HepG2 (cell line): Measurements from ENCODE around the gene CFAP91. TPM values are rescaled to one million over a fixed set of nuclear protein-coding genes. Genes with fewer than 3 reads are reported as not detected.

ENCODE experiments used
- ATAC-seq: fragments of 200-7000 bp; cut with Tn5 transposase; 3 replicates; pipeline ENCODE4 v1.9.1; 2020; ENCODE audit warnings: mild to moderate bottlenecking, moderate library complexity
- BruUV-seq: library from RNA; stranded (reverse); fragments of 400-500 nt; replicated peaks from 2 replicates; lab custom pipeline; 2021; lab: Mats Ljungman, UMichigan
- CTCF ChIA-PET: fragments of 300-600 bp; formaldehyde crosslinking; extraction: SDS; loops from one replicate; lab custom pipeline; 2021; ENCODE audit warnings: low total read pairs, inconsistent platforms, low intra/inter-chr PET ratio; lab: Yijun Ruan, JAX
- POLR2A ChIA-PET: fragments of 350-600 bp; sonication (Branson Sonifier 250); formaldehyde crosslinking; loops from one replicate; lab custom pipeline; 2020; ENCODE audit warnings: antibody characterized with exemption, inconsistent platforms; lab: Yijun Ruan, JAX
- DNase-seq: peaks from one replicate; pipeline ENCODE4 v3.0.0-alpha.2; 2015; ENCODE audit warnings: low spot score
- FAIRE-seq: peaks from 3 replicates; lab custom pipeline; 2011; peaks lifted over from hg19 to GRCh38; lab: Jason Lieb, UNC
- H2AFZ ChIP-seq: one replicate; pipeline ENCODE4 v1.6.1; 2011; ENCODE audit warnings: low read length, inconsistent platforms
- H3K27ac ChIP-seq: fragments of 300-600 bp; 3 replicates; pipeline ENCODE4 v1.8.0; 2011; ENCODE audit warnings: mixed run types, mild to moderate bottlenecking, mixed read lengths, low read length, inconsistent platforms; ENCODE audit not compliant: insufficient read depth; ENCODE audit errors: extremely low read length
- H3K27me3 ChIP-seq, 2 experiments: fragments of 200-600 bp in 1 of 2; 2 replicates in 1 of 2; 3 replicates in 1 of 2; pipeline versions ENCODE4 v1.6.0 to v1.8.0; 2011; ENCODE audit warnings: low read length in 2 of 2, mild to moderate bottlenecking in 2 of 2, moderate library complexity in 2 of 2, inconsistent platforms in 1 of 2; ENCODE audit not compliant: insufficient read depth in 2 of 2, control insufficient read depth in 1 of 2
- H3K36me3 ChIP-seq, 2 experiments: fragments of 200-600 bp in 1 of 2; replicated peaks in 1 of 2; 2 replicates in 1 of 2; 3 replicates in 1 of 2; pipeline versions ENCODE4 v1.5.1 to v1.8.0; 2011; ENCODE audit warnings: low read length in 2 of 2, inconsistent platforms in 1 of 2; ENCODE audit not compliant: insufficient read depth in 2 of 2, control insufficient read depth in 1 of 2
- H3K4me1 ChIP-seq: 2 replicates; pipeline ENCODE4 v1.5.1; 2012; ENCODE audit warnings: low read length, inconsistent platforms; ENCODE audit not compliant: insufficient read depth
- H3K4me2 ChIP-seq: 2 replicates; pipeline ENCODE4 v1.6.0; 2011; ENCODE audit warnings: low read depth, low read length, inconsistent platforms
- H3K4me3 ChIP-seq, 3 experiments: fragments of 200-600 bp in 1 of 3; sonication (generic), shearing (Covaris generic) in 1 of 3; replicated peaks in 1 of 3; 2 replicates each; pipeline ENCODE4 v1.5.1; 2011 to 2016; ENCODE audit warnings: low read length in 3 of 3, inconsistent platforms in 2 of 3, low read depth in 2 of 3, mild to moderate bottlenecking in 2 of 3, control low read depth in 1 of 3, mixed read lengths in 1 of 3; ENCODE audit not compliant: insufficient read depth in 1 of 3
- H3K79me2 ChIP-seq: one replicate; pipeline ENCODE4 v1.6.1; 2011; ENCODE audit warnings: low read length, inconsistent platforms; ENCODE audit not compliant: insufficient read depth
- H3K9ac ChIP-seq: 2 replicates; pipeline ENCODE4 v1.6.0; 2011; ENCODE audit warnings: mild to moderate bottlenecking, low read depth, low read length, inconsistent platforms; ENCODE audit not compliant: insufficient read depth
- H3K9me3 ChIP-seq: 2 replicates; pipeline ENCODE4 v1.5.1; 2012; ENCODE audit warnings: mild to moderate bottlenecking, low read length
- H4K20me1 ChIP-seq: 2 replicates; pipeline ENCODE4 v1.6.0; 2011; ENCODE audit warnings: inconsistent platforms, mild to moderate bottlenecking, low read length, moderate library complexity; ENCODE audit not compliant: insufficient read depth
- AGO1 ChIP-seq: fragments of 200-400 bp; formaldehyde crosslinking; IDR thresholded peaks from 2 replicates; pipeline ENCODE4 v1.6.1; 2017; ENCODE audit warnings: mild to moderate bottlenecking, low read depth, low read length, moderate library complexity; ENCODE audit not compliant: poor library complexity, severe bottlenecking
- FOXJ3 ChIP-seq: sonication (generic); formaldehyde crosslinking; IDR thresholded peaks from 2 replicates; pipeline ENCODE4 v1.4.0; 2020; ENCODE audit warnings: missing genetic modification reagents, mild to moderate bottlenecking, borderline replicate concordance
- GABPB1 ChIP-seq: IDR thresholded peaks from 2 replicates; pipeline ENCODE4 v1.6.1; 2016; ENCODE audit warnings: mild to moderate bottlenecking, missing genetic modification reagents, moderate library complexity, missing compliant biosample characterization
- REXO4 ChIP-seq: sonication (generic); formaldehyde crosslinking; IDR thresholded peaks from 2 replicates; pipeline ENCODE4 v1.8.0; 2022; ENCODE audit warnings: missing genetic modification reagents, mild to moderate bottlenecking, borderline replicate concordance
- SETDB1 ChIP-seq: sonication (generic); formaldehyde crosslinking; IDR thresholded peaks from 2 replicates; pipeline ENCODE4 v1.5.1; 2020; ENCODE audit warnings: missing genetic modification reagents, mild to moderate bottlenecking, borderline replicate concordance
- ZFP36L2 ChIP-seq: sonication (generic); formaldehyde crosslinking; IDR thresholded peaks from 2 replicates; pipeline ENCODE4 v1.4.0; 2020; ENCODE audit warnings: missing genetic modification reagents
- ZNF256 ChIP-seq: sonication (generic); formaldehyde crosslinking; conservative IDR thresholded peaks from 2 replicates; pipeline ENCODE4 v1.4.0; 2020; ENCODE audit warnings: missing genetic modification reagents
- ZNF343 ChIP-seq: sonication (generic); formaldehyde crosslinking; IDR thresholded peaks from 2 replicates; pipeline ENCODE4 v1.4.0; 2020; ENCODE audit warnings: mild to moderate bottlenecking, missing genetic modification reagents
- ZNF430 ChIP-seq: sonication (generic); formaldehyde crosslinking; IDR thresholded peaks from 2 replicates; pipeline ENCODE4 v1.9.0; 2021; ENCODE audit warnings: mild to moderate bottlenecking, missing genetic modification reagents
- ZNF468 ChIP-seq: sonication (generic); formaldehyde crosslinking; IDR thresholded peaks from 2 replicates; pipeline ENCODE4 v1.8.0; 2022; ENCODE audit warnings: mild to moderate bottlenecking, moderate library complexity, missing genetic modification reagents
- ZNF619 ChIP-seq: sonication (generic); formaldehyde crosslinking; IDR thresholded peaks from 2 replicates; pipeline ENCODE4 v1.4.0; 2020; ENCODE audit warnings: mild to moderate bottlenecking, missing genetic modification reagents
- ZNF670 ChIP-seq: sonication (generic); formaldehyde crosslinking; IDR thresholded peaks from 2 replicates; pipeline ENCODE4 v1.8.0; 2022; ENCODE audit warnings: mild to moderate bottlenecking, missing genetic modification reagents, borderline replicate concordance
- ZNF678 ChIP-seq: sonication (generic); formaldehyde crosslinking; IDR thresholded peaks from 2 replicates; pipeline ENCODE4 v1.4.0; 2020; ENCODE audit warnings: mild to moderate bottlenecking, missing genetic modification reagents
- ZNF761 ChIP-seq: sonication (generic); formaldehyde crosslinking; conservative IDR thresholded peaks from 2 replicates; pipeline ENCODE4 v1.4.0; 2020; ENCODE audit warnings: mild to moderate bottlenecking, missing genetic modification reagents
- ZNF776 ChIP-seq: sonication (generic); formaldehyde crosslinking; IDR thresholded peaks from 2 replicates; pipeline ENCODE4 v1.4.0; 2020; ENCODE audit warnings: mild to moderate bottlenecking, missing genetic modification reagents
- WGBS: methylation state at CpG from one replicate; pipeline ENCODE4 v1.1.6; 2017; ENCODE audit warnings: low lambda C conversion rate; 5-methylcytosine and 5-hydroxymethylcytosine counted together
- in situ Hi-C: cut with HindIII; loops from 2 replicates; pipeline ENCODE4 v1.10.0; 2017; ENCODE audit warnings: low pct_unique_long_range_greater_than_20kb; ENCODE audit not compliant: extremely low pct_ligation_motif_present
- intact Hi-C: fragments of 100-400 bp; cut with micrococcal nuclease; formaldehyde crosslinking; loops from one replicate; pipeline ENCODE4 v1.10.0; 2022; ENCODE audit not compliant: unreplicated experiment
- polyA plus RNA-seq, 8 experiments: library from polyadenylated mRNA; depleted of rRNA in 3 of 8; stranded (reverse) in 7 of 8; unstranded in 1 of 8; fragments of >200 nt; fragmentation: Illumina TruSeq in 4 of 8; extraction: Trizol in 4 of 8; gene quantifications; 2 replicates each; pipeline versions ENCODE4 v1.2.1 to v1.2.3, GENCODE V29; 2011 to 2016; ENCODE audit warnings: low read depth in 4 of 8, missing spikeins in 1 of 8, mixed read lengths in 1 of 8; ENCODE audit not compliant: insufficient read depth in 1 of 8
- total RNA-seq, 5 experiments: library from RNA; depleted of rRNA; stranded (reverse); fragments of >200 nt; fragmentation: Illumina TruSeq; extraction: Trizol; gene quantifications; 2 replicates each; pipeline ENCODE4 v1.2.3, GENCODE V29; 2016; ENCODE audit warnings: low read depth in 1 of 5
- TF ChIP-seq, protein P1 (sequence below): conservative IDR thresholded peaks from 2 replicates; pipeline ENCODE4 v1.6.1; 2018; ENCODE audit warnings: missing genetic modification reagents
- TF ChIP-seq, protein P2 (sequence below): sonication (generic); formaldehyde crosslinking; IDR thresholded peaks from 2 replicates; pipeline ENCODE4 v1.4.0; 2020; ENCODE audit warnings: mild to moderate bottlenecking, low read depth, missing genetic modification reagents
- TF ChIP-seq, protein P3 (sequence below): IDR thresholded peaks from 2 replicates; pipeline ENCODE4 v1.6.1; 2016; ENCODE audit warnings: missing biosample characterization, missing genetic modification reagents, low read depth

The CFAP91 gene
- total and polyA plus RNA-seq, 2 of the 13 experiments (the other 11 are each of a cell fraction or from before 2014, with no cell fraction given) = not detected

DNA sequence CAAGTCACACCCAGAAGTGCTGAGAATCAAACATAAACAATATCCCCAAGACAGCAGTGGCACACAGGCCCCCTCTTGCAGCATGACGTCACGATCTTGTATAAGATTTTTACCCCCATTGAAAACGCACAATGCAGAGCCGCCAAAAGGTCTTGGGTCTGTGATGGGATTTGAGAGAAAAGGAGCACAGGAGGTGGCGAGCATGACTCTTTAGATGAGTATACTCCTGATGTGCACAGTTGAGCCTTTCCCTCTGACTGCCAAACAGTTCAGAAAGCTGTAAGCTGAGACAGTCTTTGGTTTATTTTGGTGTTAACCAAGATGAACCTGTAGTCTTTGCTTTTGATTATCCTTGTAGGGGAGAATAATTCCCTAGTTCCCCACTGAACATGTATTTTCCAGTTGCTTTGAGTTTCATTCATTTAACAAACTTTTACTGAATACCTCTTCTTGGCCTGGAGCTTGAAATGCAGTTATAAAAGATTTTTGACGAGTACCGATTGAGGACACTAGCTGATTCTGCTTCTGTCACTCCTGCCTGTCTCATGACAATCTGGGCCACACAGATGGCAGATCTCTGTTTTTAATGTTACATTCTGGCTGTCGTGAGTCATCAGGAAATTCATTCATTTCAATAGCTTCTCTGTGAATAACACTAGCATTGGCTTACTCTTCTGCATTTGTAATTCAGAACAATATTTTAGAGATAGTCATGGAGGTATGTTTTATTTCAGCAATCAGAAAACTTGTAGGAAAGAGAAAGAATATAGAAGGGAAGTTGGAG lies 28.9 kb downstream of the CFAP91 start (continued):
- TF ChIP-seq, protein P1, sequence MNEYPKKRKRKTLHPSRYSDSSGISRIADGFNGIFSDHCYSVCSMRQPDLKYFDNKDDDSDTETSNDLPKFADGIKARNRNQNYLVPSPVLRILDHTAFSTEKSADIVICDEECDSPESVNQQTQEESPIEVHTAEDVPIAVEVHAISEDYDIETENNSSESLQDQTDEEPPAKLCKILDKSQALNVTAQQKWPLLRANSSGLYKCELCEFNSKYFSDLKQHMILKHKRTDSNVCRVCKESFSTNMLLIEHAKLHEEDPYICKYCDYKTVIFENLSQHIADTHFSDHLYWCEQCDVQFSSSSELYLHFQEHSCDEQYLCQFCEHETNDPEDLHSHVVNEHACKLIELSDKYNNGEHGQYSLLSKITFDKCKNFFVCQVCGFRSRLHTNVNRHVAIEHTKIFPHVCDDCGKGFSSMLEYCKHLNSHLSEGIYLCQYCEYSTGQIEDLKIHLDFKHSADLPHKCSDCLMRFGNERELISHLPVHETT = no peak
- TF ChIP-seq ZNF678 (CRISPR knock-in tag) = no peak

DNA sequence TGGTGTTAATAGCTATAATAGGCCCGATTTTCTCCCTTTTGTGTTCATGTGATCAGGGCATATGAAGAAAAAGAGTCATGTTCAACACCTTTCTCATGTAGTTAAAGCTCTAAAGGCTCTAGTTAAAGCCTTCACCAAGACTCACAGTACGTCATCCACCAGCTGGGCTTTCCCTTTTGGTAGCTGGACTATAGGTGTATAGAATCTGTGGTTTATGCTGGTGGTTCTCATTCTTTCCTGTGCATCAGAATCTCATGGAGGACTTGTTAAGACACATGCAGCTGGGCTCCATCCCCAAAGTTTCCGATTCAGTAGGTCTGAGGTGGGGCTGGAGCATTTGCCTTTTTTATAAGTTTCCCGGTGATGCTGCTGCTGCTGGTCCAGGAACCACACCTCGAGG lies 31.0 kb downstream of the CFAP91 start:
- no peaks in the 10 kb centered on the region for H3K4me1 ChIP-seq
- ChIA-PET POLR2A (no interaction called here), CTCF (no interaction called here)
- in situ Hi-C loops = no loop called here
- H3K36me3 ChIP-seq = no peaks in the 10 kb centered on the region
- FAIRE-seq (no peak), DNase-seq (no peak), ATAC-seq (no peak)
- no TSS peak for BruUV-seq
- H3K4me3 ChIP-seq = no peak overlapping the region
- no peak overlapping the region for H3K9ac ChIP-seq
- no peaks in the 10 kb centered on the region for H3K79me2 ChIP-seq
- intact Hi-C loops = no loop called here
- H3K27me3 ChIP-seq = 0 out of 5 replicates have a peak, but pooled peaks cover 0 to 2% of the 10 kb centered on the region in 2 experiments
- no peaks in the 10 kb centered on the region for H4K20me1 ChIP-seq
- no peaks in the 10 kb centered on the region for H3K9me3 ChIP-seq
- no peak for TF ChIP-seq AGO1
- TF ChIP-seq SETDB1 (CRISPR knock-in tag) = no peak
- TF ChIP-seq ZNF619 = no peak
- no peak for TF ChIP-seq ZNF343 (CRISPR knock-in tag)
- TF ChIP-seq ZNF256 = no peak
- TF ChIP-seq GABPB1 (CRISPR knock-in tag) = no peak
- TF ChIP-seq, protein P2, sequence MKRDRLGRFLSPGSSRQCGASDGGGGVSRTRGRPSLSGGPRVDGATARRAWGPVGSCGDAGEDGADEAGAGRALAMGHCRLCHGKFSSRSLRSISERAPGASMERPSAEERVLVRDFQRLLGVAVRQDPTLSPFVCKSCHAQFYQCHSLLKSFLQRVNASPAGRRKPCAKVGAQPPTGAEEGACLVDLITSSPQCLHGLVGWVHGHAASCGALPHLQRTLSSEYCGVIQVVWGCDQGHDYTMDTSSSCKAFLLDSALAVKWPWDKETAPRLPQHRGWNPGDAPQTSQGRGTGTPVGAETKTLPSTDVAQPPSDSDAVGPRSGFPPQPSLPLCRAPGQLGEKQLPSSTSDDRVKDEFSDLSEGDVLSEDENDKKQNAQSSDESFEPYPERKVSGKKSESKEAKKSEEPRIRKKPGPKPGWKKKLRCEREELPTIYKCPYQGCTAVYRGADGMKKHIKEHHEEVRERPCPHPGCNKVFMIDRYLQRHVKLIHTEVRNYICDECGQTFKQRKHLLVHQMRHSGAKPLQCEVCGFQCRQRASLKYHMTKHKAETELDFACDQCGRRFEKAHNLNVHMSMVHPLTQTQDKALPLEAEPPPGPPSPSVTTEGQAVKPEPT (CRISPR knock-in tag) = no peak
- no peak for TF ChIP-seq ZNF430 (CRISPR knock-in tag)
- TF ChIP-seq REXO4 (CRISPR knock-in tag) = no peak
- TF ChIP-seq ZNF776 (CRISPR knock-in tag) = no peak
- no peak for TF ChIP-seq ZNF761 (CRISPR knock-in tag)
- no peak for TF ChIP-seq ZFP36L2 (CRISPR knock-in tag)
- no peak for TF ChIP-seq ZNF468 (CRISPR knock-in tag)
- no peak for TF ChIP-seq ZNF670 (CRISPR knock-in tag)
- TF ChIP-seq, protein P3, sequence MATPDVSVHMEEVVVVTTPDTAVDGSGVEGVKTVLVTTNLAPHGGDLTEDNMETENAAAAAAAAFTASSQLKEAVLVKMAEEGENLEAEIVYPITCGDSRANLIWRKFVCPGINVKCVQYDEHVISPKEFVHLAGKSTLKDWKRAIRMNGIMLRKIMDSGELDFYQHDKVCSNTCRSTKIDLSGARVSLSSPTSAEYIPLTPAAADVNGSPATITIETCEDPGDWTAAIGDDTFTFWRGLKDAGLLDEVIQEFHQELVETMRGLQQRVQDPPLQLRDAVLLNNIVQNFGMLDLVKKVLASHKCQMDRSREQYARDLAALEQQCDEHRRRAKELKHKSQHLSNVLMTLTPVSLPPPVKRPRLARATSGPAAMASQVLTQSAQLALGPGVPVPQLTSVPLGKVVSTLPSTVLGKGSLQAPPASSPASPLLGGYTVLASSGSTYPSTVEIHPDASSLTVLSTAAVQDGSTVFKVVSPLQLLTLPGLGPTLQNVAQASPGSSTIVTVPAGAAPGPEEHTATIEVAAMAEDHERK (CRISPR knock-in tag) = no peak
- no peak for TF ChIP-seq FOXJ3
- no peak overlapping the region for H3K4me2 ChIP-seq
- 28% methylated on average over 5 of the region's 5 CpGs for WGBS
- no peak overlapping the region for H2AFZ ChIP-seq
- H3K27ac ChIP-seq = no peak overlapping the region
